GM12878 (cell line): ENCODE data around the gene PPDPF. TPM values are rescaled to one million over a fixed set of nuclear protein-coding genes. Genes with fewer than 3 reads are reported as not detected.

Source experiments
- ATAC-seq: fragments of 200-7000 bp; cut with Tn5 transposase; 3 replicates; pipeline ENCODE4 v1.9.1; 2020; ENCODE audit warnings: mild to moderate bottlenecking, moderate library complexity
- BruUV-seq: library from RNA; stranded (reverse); fragments of 400-500 nt; replicated peaks from 2 replicates; lab custom pipeline; 2021; lab: Mats Ljungman, UMichigan
- CTCF ChIA-PET: fragments of 300-600 bp; sonication (Branson Sonifier 250); formaldehyde crosslinking; extraction: SDS; loops from one replicate; lab custom pipeline; 2021; ENCODE audit warnings: inconsistent platforms; lab: Yijun Ruan, JAX
- POLR2A ChIA-PET: fragments of 350-600 bp; formaldehyde crosslinking; extraction: SDS; loops from one replicate; lab custom pipeline; 2021; ENCODE audit warnings: inconsistent platforms; lab: Charles Lee
- RAD21 ChIA-PET: fragments of 300-600 bp; sonication (Branson Sonifier 250); formaldehyde crosslinking; loops from one replicate; lab custom pipeline; 2023; ENCODE audit warnings: antibody characterized with exemption; ENCODE audit not compliant: unreplicated experiment; lab: Charles Lee
- SMC1A ChIA-PET: fragments of 300-600 bp; sonication (Branson Sonifier 250); formaldehyde crosslinking; loops from one replicate; lab custom pipeline; 2023; ENCODE audit not compliant: unreplicated experiment, uncharacterized antibody; lab: Charles Lee
- DNase-seq: peaks from one replicate; pipeline ENCODE4 v3.0.0-alpha.2; 2011; ENCODE audit warnings: low read depth, low spot score
- FAIRE-seq: peaks from 3 replicates; lab custom pipeline; 2011; peaks lifted over from hg19 to GRCh38; lab: Jason Lieb, UNC
- H2AFZ ChIP-seq: 2 replicates; pipeline ENCODE4 v1.6.0; 2011; ENCODE audit warnings: low read depth, low read length, control low read depth; ENCODE audit not compliant: control insufficient read depth
- H3K27ac ChIP-seq: 2 replicates; pipeline ENCODE4 v1.5.1; 2011; ENCODE audit warnings: control low read depth; ENCODE audit not compliant: control insufficient read depth, insufficient read depth
- H3K27me3 ChIP-seq, 2 experiments: replicated peaks in 1 of 2; 2 replicates each; pipeline versions ENCODE4 v1.6.0 to v1.6.1; 2011; ENCODE audit warnings: low read length in 1 of 2; ENCODE audit not compliant: control insufficient read depth in 2 of 2, insufficient read depth in 2 of 2
- H3K36me3 ChIP-seq, 2 experiments: 2 replicates each; pipeline ENCODE4 v1.5.1; 2011; ENCODE audit warnings: low read length in 1 of 2; ENCODE audit not compliant: control insufficient read depth in 2 of 2, insufficient read depth in 2 of 2
- H3K4me1 ChIP-seq: 2 replicates; pipeline ENCODE4 v1.6.1; 2011; ENCODE audit warnings: mild to moderate bottlenecking, low read length, moderate library complexity, mixed read lengths; ENCODE audit not compliant: control insufficient read depth, insufficient read depth
- H3K4me2 ChIP-seq: 2 replicates; pipeline ENCODE4 v1.6.0; 2011; ENCODE audit warnings: control low read depth; ENCODE audit not compliant: control insufficient read depth, insufficient read depth
- H3K4me3 ChIP-seq: fragments of 200-600 bp; sonication (generic); 2 replicates; pipeline ENCODE4 v1.5.1; 2016
- H3K79me2 ChIP-seq: 2 replicates; pipeline ENCODE4 v1.6.0; 2011; ENCODE audit warnings: low read length; ENCODE audit not compliant: control insufficient read depth, insufficient read depth
- H3K9ac ChIP-seq: 2 replicates; pipeline ENCODE4 v1.8.0; 2011; ENCODE audit warnings: low read length, control low read depth, mixed read lengths; ENCODE audit not compliant: control insufficient read depth, insufficient read depth
- H3K9me3 ChIP-seq: replicated peaks from 3 replicates; pipeline ENCODE4 v1.5.1; 2011; ENCODE audit warnings: mild to moderate bottlenecking, low read length; ENCODE audit not compliant: control insufficient read depth, insufficient read depth
- H4K20me1 ChIP-seq: 2 replicates; pipeline ENCODE4 v1.6.0; 2011; ENCODE audit not compliant: control insufficient read depth, insufficient read depth
- BMI1 ChIP-seq: fragments of 450-650 bp; IDR thresholded peaks from 2 replicates; pipeline ENCODE4 v1.6.1; 2016; ENCODE audit warnings: mild to moderate bottlenecking, moderate library complexity, borderline replicate concordance
- ETV6 ChIP-seq, 2 experiments: fragments of 450-650 bp in 1 of 2; IDR thresholded peaks in 1 of 2; conservative IDR thresholded peaks in 1 of 2; 2 replicates each; pipeline ENCODE4 v1.6.1; 2014; ENCODE audit warnings: antibody characterized with exemption in 1 of 2, borderline replicate concordance in 1 of 2, low read depth in 1 of 2, mild to moderate bottlenecking in 1 of 2, moderate library complexity in 1 of 2
- EZH2 ChIP-seq: IDR thresholded peaks from 2 replicates; pipeline ENCODE4 v1.6.1; 2012; ENCODE audit warnings: low read depth, mild to moderate bottlenecking, control low read depth, inconsistent platforms, low read length, borderline replicate concordance; ENCODE audit not compliant: control insufficient read depth
- GABPA ChIP-seq: IDR thresholded peaks from 2 replicates; pipeline ENCODE4 v1.6.1; 2014; ENCODE audit warnings: antibody characterized with exemption, low read depth, mild to moderate bottlenecking, inconsistent platforms
- HDAC2 ChIP-seq: fragments of 200-600 bp; sonication (generic); IDR thresholded peaks from 2 replicates; pipeline ENCODE4 v1.6.1; 2017
- HDAC6 ChIP-seq: fragments of 200-600 bp; sonication (generic); IDR thresholded peaks from one replicate; pipeline ENCODE4 v1.8.0; 2017; ENCODE audit warnings: antibody characterized with exemption; ENCODE audit not compliant: unreplicated experiment
- MEF2B ChIP-seq: fragments of 450-650 bp; IDR thresholded peaks from 2 replicates; pipeline ENCODE4 v1.6.1; 2018; ENCODE audit warnings: mild to moderate bottlenecking, moderate library complexity; ENCODE audit not compliant: partially characterized antibody, poor library complexity, severe bottlenecking
- NBN ChIP-seq: fragments of 450-650 bp; IDR thresholded peaks from 2 replicates; pipeline ENCODE4 v1.6.1; 2016
- POLR2A ChIP-seq: IDR thresholded peaks from 2 replicates; pipeline ENCODE4 v1.6.1; 2011; ENCODE audit warnings: low read depth, mild to moderate bottlenecking, low read length
- SMAD5 ChIP-seq: IDR thresholded peaks from 2 replicates; pipeline ENCODE4 v1.6.1; 2016; ENCODE audit warnings: antibody characterized with exemption, low read depth
- SRF ChIP-seq, 2 experiments: IDR thresholded peaks; 2 replicates each; pipeline ENCODE4 v1.6.1; 2011; ENCODE audit warnings: low read depth in 2 of 2, low read length in 2 of 2, mild to moderate bottlenecking in 1 of 2, moderate library complexity in 1 of 2
- STAT1 ChIP-seq: fragments of 450-650 bp; conservative IDR thresholded peaks from 2 replicates; pipeline ENCODE4 v1.6.1; 2014; ENCODE audit warnings: antibody characterized with exemption, mild to moderate bottlenecking
- SUZ12 ChIP-seq: fragments of 200-600 bp; sonication (generic); IDR thresholded peaks from one replicate; pipeline ENCODE4 v1.6.1; 2018; ENCODE audit warnings: antibody characterized with exemption, mild to moderate bottlenecking; ENCODE audit not compliant: unreplicated experiment
- TARDBP ChIP-seq: IDR thresholded peaks from 2 replicates; pipeline ENCODE4 v1.6.1; 2016; ENCODE audit warnings: borderline replicate concordance
- TCF7 ChIP-seq: IDR thresholded peaks from 2 replicates; pipeline ENCODE4 v1.6.1; 2014; ENCODE audit warnings: antibody characterized with exemption, borderline replicate concordance
- WGBS: methylation state at CpG from one replicate; pipeline ENCODE4 v1.1.6; 2016; ENCODE audit warnings: low lambda C conversion rate; ENCODE audit not compliant: insufficient replicate concordance, insufficient coverage; ENCODE audit errors: missing lambda C conversion rate; 5-methylcytosine and 5-hydroxymethylcytosine counted together
- in situ Hi-C: fragments of 300-500 bp; cut with MboI; formaldehyde crosslinking; loops from 9 replicates; pipeline ENCODE4 v1.14.3; 2018; ENCODE audit warnings: mixed read lengths
- intact Hi-C: fragments of 100-400 bp; cut with micrococcal nuclease; formaldehyde crosslinking; loops from one replicate; pipeline ENCODE4 v1.14.2; 2022; ENCODE audit not compliant: unreplicated experiment
- polyA plus RNA-seq, 11 experiments: library from polyadenylated mRNA; depleted of rRNA in 4 of 11; unstranded in 6 of 11; stranded (reverse) in 5 of 11; fragments of >200 nt; fragmentation: Nextera tagmentation in 4 of 11; fragmentation: Illumina TruSeq in 1 of 11; extraction: Ambion mirVana in 4 of 11; extraction: Trizol in 1 of 11; gene quantifications; 1 replicate in 1 of 11; 2 replicates in 10 of 11; pipeline versions ENCODE4 v1.2.1 to v1.2.3, GENCODE V29; 2011 to 2016; ENCODE audit warnings: inconsistent platforms in 2 of 11, missing spikeins in 2 of 11, low read depth in 1 of 11
- total RNA-seq, 4 experiments: library from RNA; depleted of rRNA in 3 of 4; stranded (reverse); fragments of >200 nt in 3 of 4; fragmentation: Illumina TruSeq in 1 of 4; extraction: Trizol in 1 of 4; gene quantifications; 2 replicates each; pipeline versions ENCODE4 v1.2.1 to v1.2.3, GENCODE V29; 2013 to 2021

PPDPF gene
- total and polyA plus RNA-seq, 10 of the 15 experiments (the other 5 are each of a cell fraction or from before 2014, with no cell fraction given) = 0.32 to 154 (median 22.8) TPM

- CTCF ChIA-PET = interaction anchor here (2.7 kb wide), 1 partner anchor 22 kb away, joined by 7 read pairs; no protein-coding TSS in a partner anchor
- H4K20me1 ChIP-seq = no peaks in the 10 kb centered on the region; the same call in 1 of the 2 replicates
Observed at GRCh38 chr20:63556873-63557478, 36.4 kb downstream of the PPDPF start.

GRCh38 chr20:63557481-63557891, 36.9 kb downstream of the PPDPF start:
- no TSS peak for BruUV-seq
- 71% methylated on average over 8 of the region's 19 CpGs for WGBS
- TF ChIP-seq TCF7 (no peak), GABPA (no peak), EZH2 (no peak), NBN (no peak), SUZ12 (no peak), SMAD5 (no peak), ETV6 (conservative IDR thresholded peaks at IDR 0.05 in 1 of 2, IDR thresholded peaks at IDR 0.05 in 1 of 2; ENCODE audit: borderline replicate concordance in 1 of 2, low read depth in 1 of 2) (no peak), BMI1 (no peak), HDAC2 (no peak), TARDBP (no peak), STAT1 (no peak), HDAC6 (no peak), SRF (IDR thresholded peaks at IDR 0.05; ENCODE audit: low read depth in 2 of 2, low read length in 2 of 2) (no peak)
- H3K4me1 ChIP-seq = peaks cover 16% of the 10 kb centered on the region
- H3K36me3 ChIP-seq = no peaks in the 10 kb centered on the region; a peak in 1 of 4 replicates
- H3K27ac ChIP-seq = no peak overlapping the region
- H3K79me2 ChIP-seq = no peaks in the 10 kb centered on the region
- no peak overlapping the region for H3K9ac ChIP-seq
- H3K27me3 ChIP-seq = no peaks in the 10 kb centered on the region
- RAD21 ChIA-PET = interaction anchor here (0.7 kb wide), 1 partner anchor 19 kb away, joined by 3 read pairs; no protein-coding TSS in a partner anchor
- ATAC-seq (no peak), DNase-seq (no peak), FAIRE-seq (no peak)
- no peak overlapping the region for H3K4me2 ChIP-seq
- in situ Hi-C loops (no loop called here), intact Hi-C loops (no loop called here)
- SMC1A ChIA-PET = no interaction called here
- no peak overlapping the region for H2AFZ ChIP-seq
- H3K4me3 ChIP-seq = no peak overlapping the region
- CTCF ChIA-PET = no interaction called here
- POLR2A ChIA-PET = no interaction called here
- H4K20me1 ChIP-seq = no peaks in the 10 kb centered on the region; the same call in 1 of the 2 replicates
- H3K9me3 ChIP-seq = no peaks in the 10 kb centered on the region; the same call in 2 of the 3 replicates

More at GRCh38 chr20:63556873-63557478, 36.4 kb downstream of the PPDPF start:
- DNase-seq (no peak), ATAC-seq (no peak), FAIRE-seq (no peak)
- RAD21 ChIA-PET = interaction anchor here (0.7 kb wide), 1 partner anchor 19 kb away, joined by 3 read pairs; no protein-coding TSS in a partner anchor
- Histone ChIP-seq H3K79me2 (no peaks in the 10 kb centered on the region), H2AFZ (no peak overlapping the region), H3K4me2 (no peak overlapping the region), H3K9me3 (no peaks in the 10 kb centered on the region; the same call in 2 of the 3 replicates)
- TF ChIP-seq MEF2B (no peak), POLR2A (peak; percentile 22; the same call in 1 of the 2 replicates)
- TF ChIP-seq, all 136 proteins: peak for 1
- in situ Hi-C loops = no loop called here
- 78% methylated on average over 23 of the region's 23 CpGs for WGBS
- intact Hi-C loops = no loop called here
- Histone ChIP-seq H3K27ac (no peak overlapping the region), H3K4me3 (no peak overlapping the region), H3K4me1 (peaks cover 21% of the 10 kb centered on the region), H3K27me3 (no peaks in the 10 kb centered on the region), H3K9ac (no peak overlapping the region), H3K36me3 (no peaks in the 10 kb centered on the region; a peak in 1 of 4 replicates)
- ChIA-PET POLR2A (interaction anchor here (1.4 kb wide), 1 partner anchor 16 kb away, joined by 3 read pairs; no protein-coding TSS in a partner anchor), SMC1A (no interaction called here)
- BruUV-seq = no TSS peak
